ENCODE results near the gene POU6F2. TPM values are rescaled to one million over a fixed set of nuclear protein-coding genes. Genes with fewer than 3 reads are reported as not detected.

Gene POU6F2
- total RNA-seq, 4 donors from 2014 or later = 0.48 to 0.82 TPM; not detected in 2

DNA sequence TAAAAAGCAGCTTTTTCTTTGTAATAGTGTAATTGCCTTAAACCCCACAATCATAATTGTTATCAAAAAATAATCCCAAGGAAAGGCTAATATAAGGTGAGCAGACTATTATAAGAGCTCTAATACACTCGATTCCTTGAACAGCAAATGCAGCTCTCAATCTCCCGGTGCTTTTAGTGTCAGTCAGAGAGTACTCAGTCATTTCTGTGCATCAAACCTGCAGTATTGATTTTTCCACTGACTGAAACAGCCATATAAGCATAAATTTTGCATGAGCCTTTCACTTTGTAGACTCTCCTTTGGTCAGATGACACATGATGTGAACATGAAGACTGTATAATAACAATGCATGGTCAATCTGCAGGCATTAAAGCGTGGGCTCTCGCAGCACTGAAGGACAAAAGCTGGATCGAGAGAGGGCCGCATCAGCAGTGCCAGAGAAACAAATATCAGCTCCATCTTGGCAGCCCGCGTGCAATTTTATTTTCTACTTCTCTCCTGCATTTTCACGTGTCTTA, 272.0 kb downstream of the POU6F2 start:
- TF ChIP-seq POLR2A (IDR thresholded peaks at IDR 0.05) (no peak), POLR2AphosphoS5 (IDR thresholded peaks at IDR 0.05) (no peak), EP300 (IDR thresholded peaks at IDR 0.05; ENCODE audit: low read depth) (no peak)
- TF ChIP-seq, protein P1, sequence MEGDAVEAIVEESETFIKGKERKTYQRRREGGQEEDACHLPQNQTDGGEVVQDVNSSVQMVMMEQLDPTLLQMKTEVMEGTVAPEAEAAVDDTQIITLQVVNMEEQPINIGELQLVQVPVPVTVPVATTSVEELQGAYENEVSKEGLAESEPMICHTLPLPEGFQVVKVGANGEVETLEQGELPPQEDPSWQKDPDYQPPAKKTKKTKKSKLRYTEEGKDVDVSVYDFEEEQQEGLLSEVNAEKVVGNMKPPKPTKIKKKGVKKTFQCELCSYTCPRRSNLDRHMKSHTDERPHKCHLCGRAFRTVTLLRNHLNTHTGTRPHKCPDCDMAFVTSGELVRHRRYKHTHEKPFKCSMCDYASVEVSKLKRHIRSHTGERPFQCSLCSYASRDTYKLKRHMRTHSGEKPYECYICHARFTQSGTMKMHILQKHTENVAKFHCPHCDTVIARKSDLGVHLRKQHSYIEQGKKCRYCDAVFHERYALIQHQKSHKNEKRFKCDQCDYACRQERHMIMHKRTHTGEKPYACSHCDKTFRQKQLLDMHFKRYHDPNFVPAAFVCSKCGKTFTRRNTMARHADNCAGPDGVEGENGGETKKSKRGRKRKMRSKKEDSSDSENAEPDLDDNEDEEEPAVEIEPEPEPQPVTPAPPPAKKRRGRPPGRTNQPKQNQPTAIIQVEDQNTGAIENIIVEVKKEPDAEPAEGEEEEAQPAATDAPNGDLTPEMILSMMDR (IDR thresholded peaks at IDR 0.05) = no peak
- Histone ChIP-seq H3K27me3 (no peaks in the 10 kb centered on the region), H3K27ac (no peak overlapping the region), H3K4me1 (no peaks in the 10 kb centered on the region), H3K9me3 (no peaks in the 10 kb centered on the region), H3K4me3 (no peak overlapping the region), H3K36me3 (no peaks in the 10 kb centered on the region)
- in situ Hi-C loops (cut with MboI; ENCODE audit: low pct_ligation_motif_present in 1 of 4, low pct_unique_long_range_greater_than_20kb in 1 of 4, low sequenced_read_pairs in 3 of 4) = no loop called here
- no peak for DNase-seq
- 87 to 88% methylated on average over 9 of the region's 9 CpGs for WGBS, 2 donors (ENCODE audit: low coverage in 1 of 2)
- intact Hi-C loops (cut with DNase I; ENCODE audit: low total_unique reads) = no loop called here

DNA sequence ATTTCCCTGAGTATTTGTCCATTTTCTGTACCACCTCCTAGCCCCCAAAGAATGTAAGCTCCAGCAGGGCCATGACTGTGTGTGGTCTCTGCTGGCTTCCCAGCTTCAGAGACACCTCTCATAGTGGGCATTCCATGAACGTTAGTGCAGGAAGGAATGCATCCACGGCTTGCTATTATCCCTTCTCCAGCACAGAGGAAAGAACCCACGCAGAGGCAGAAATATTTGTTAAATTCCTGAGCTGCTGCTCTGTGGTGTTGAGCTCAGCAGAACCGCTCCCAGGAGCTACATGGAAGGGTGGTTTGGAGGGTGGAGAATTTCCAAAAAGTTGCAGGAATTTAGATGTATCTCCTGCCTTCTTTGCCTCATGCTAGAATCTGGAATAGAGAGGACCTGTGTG, 275.2 kb downstream of the POU6F2 start:
- no peaks in the 10 kb centered on the region for H3K9me3 ChIP-seq
- TF ChIP-seq, protein P1 (IDR thresholded peaks at IDR 0.05) = no peak
- TF ChIP-seq POLR2AphosphoS5 (IDR thresholded peaks at IDR 0.05) = no peak
- no peak for TF ChIP-seq POLR2A (IDR thresholded peaks at IDR 0.05)
- TF ChIP-seq EP300 (IDR thresholded peaks at IDR 0.05; ENCODE audit: low read depth) = no peak
- 35% methylated on average over 4 of the region's 4 CpGs; no CpG with 5 or more reads in 1 of the 2 donors for WGBS, 2 donors (ENCODE audit: low coverage in 1 of 2)
- H3K4me3 ChIP-seq = no peak overlapping the region
- H3K4me1 ChIP-seq = no peaks in the 10 kb centered on the region
- intact Hi-C loops (cut with DNase I; ENCODE audit: low total_unique reads) = no loop called here
- DNase-seq = no peak
- H3K27me3 ChIP-seq = no peaks in the 10 kb centered on the region
- no peaks in the 10 kb centered on the region for H3K36me3 ChIP-seq
- H3K27ac ChIP-seq = no peak overlapping the region
- in situ Hi-C loops (cut with MboI; ENCODE audit: low pct_ligation_motif_present in 1 of 4, low pct_unique_long_range_greater_than_20kb in 1 of 4, low sequenced_read_pairs in 3 of 4) = no loop called here

DNA sequence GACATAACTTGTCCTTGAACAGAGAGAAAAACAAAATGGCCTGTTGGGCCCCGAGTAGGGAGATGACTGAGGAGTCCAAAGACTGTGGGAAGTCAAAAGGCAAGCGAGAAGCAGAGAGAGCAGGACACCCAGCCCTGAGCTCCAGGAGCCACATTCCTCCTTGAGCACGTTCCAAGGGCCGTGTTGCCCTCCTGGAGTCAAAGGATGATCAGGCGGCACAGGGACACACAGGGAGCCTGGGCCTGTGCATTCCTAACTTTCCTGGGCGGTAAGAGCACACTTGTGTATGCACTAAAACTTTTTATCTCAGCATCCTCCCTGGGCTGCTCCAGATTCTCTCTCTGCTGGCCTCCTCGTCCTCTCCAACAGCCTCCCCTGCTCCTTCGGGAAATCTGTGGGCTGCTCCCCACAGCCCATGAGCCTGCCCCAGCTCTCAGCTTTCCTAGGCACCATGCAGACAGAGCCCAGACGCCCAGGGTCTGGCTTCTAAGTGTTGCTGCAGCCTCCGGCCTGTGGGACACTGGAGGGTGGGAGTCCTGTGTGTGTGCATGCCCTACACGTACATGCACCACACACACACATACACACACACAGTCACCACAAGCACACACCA, 281.8 kb downstream of the POU6F2 start:
- DNase-seq = no peak
- intact Hi-C loops (cut with DNase I; ENCODE audit: low total_unique reads) (no loop called here), in situ Hi-C loops (cut with MboI; ENCODE audit: low pct_ligation_motif_present in 1 of 4, low pct_unique_long_range_greater_than_20kb in 1 of 4, low sequenced_read_pairs in 3 of 4) (no loop called here)
- H3K27me3 ChIP-seq = no peaks in the 10 kb centered on the region
- H3K4me3 ChIP-seq = no peak overlapping the region
- H3K4me1 ChIP-seq = no peaks in the 10 kb centered on the region
- TF ChIP-seq POLR2A (IDR thresholded peaks at IDR 0.05) = no peak
- TF ChIP-seq, protein P1 (IDR thresholded peaks at IDR 0.05) = no peak
- no peak for TF ChIP-seq POLR2AphosphoS5 (IDR thresholded peaks at IDR 0.05)
- no peak for TF ChIP-seq EP300 (IDR thresholded peaks at IDR 0.05; ENCODE audit: low read depth)
- H3K36me3 ChIP-seq = no peaks in the 10 kb centered on the region
- WGBS, 2 donors (ENCODE audit: low coverage in 1 of 2) = 72 to 79% methylated on average over 6 to 11 of the region's 11 CpGs
- H3K27ac ChIP-seq = no peak overlapping the region
- H3K9me3 ChIP-seq = no peaks in the 10 kb centered on the region

DNA sequence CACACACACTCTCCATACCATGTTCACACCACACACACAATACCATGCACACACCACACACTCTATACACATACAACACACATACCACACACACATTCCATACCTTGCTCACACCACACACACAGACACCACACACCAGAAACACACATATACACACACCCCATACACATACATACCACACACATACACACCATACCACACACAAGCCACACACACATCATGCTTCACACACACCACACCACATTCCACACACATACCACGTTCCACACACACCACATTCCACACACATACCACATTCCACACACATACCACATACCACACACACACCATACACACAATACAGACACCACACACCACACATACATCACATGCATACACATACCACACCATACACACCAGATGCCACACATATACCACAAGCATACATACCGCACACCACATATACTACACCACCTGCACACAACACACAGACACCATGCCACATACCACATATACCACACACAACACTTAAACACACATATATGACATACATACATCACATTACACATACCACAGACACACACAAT, 282.7 kb downstream of the POU6F2 start:
- intact Hi-C loops (cut with DNase I; ENCODE audit: low total_unique reads) = no loop called here
- in situ Hi-C loops (cut with MboI; ENCODE audit: low pct_ligation_motif_present in 1 of 4, low pct_unique_long_range_greater_than_20kb in 1 of 4, low sequenced_read_pairs in 3 of 4) = no loop called here
- Histone ChIP-seq H3K36me3 (no peaks in the 10 kb centered on the region), H3K4me3 (no peak overlapping the region), H3K27ac (no peak overlapping the region), H3K9me3 (no peaks in the 10 kb centered on the region), H3K4me1 (no peaks in the 10 kb centered on the region), H3K27me3 (no peaks in the 10 kb centered on the region)
- DNase-seq = no peak
- no peak for TF ChIP-seq POLR2AphosphoS5 (IDR thresholded peaks at IDR 0.05)
- no peak for TF ChIP-seq POLR2A (IDR thresholded peaks at IDR 0.05)
- no peak for TF ChIP-seq EP300 (IDR thresholded peaks at IDR 0.05; ENCODE audit: low read depth)
- TF ChIP-seq, protein P1 (IDR thresholded peaks at IDR 0.05) = no peak
- WGBS, 2 donors (ENCODE audit: low coverage in 1 of 2) = 86 to 100% methylated on average over 2 of the region's 2 CpGs

All from transverse colon (tissue), 4 donors.